HCT116 (cell line): ENCODE data around the gene ASMTL. TPM values are rescaled to one million over a fixed set of nuclear protein-coding genes. Genes with fewer than 3 reads are reported as not detected.

ENCODE experiments used
- ATAC-seq: fragments of 200-7000 bp; cut with Tn5 transposase; 2 replicates; pipeline ENCODE4 v1.9.1; 2020; ENCODE audit warnings: mild to moderate bottlenecking, moderate library complexity
- BruUV-seq: library from RNA; stranded (reverse); fragments of 400-500 nt; replicated peaks from 2 replicates; lab custom pipeline; 2021; lab: Mats Ljungman, UMichigan
- CTCF ChIA-PET: fragments of 300-600 bp; sonication (Branson Sonifier 250); formaldehyde crosslinking; loops from one replicate; lab custom pipeline; 2021; ENCODE audit warnings: antibody characterized with exemption; lab: Charles Lee
- POLR2A ChIA-PET: fragments of 300-600, 350-600 bp; sonication (Branson Sonifier 250); formaldehyde crosslinking; loops from one replicate; lab custom pipeline; 2021; ENCODE audit warnings: antibody characterized with exemption; lab: Charles Lee
- RAD21 ChIA-PET, 2 experiments: fragments of 300-600 bp; sonication (Branson Sonifier 250); formaldehyde crosslinking; loops; one replicate each; lab custom pipeline; 2023; ENCODE audit warnings: low total read pairs in 2 of 2; ENCODE audit not compliant: uncharacterized antibody in 2 of 2, unreplicated experiment in 2 of 2, low non-redundant PET in 1 of 2; lab: Charles Lee
- DNase-seq: peaks from one replicate; pipeline ENCODE4 v3.0.0-alpha.2; 2010; ENCODE audit warnings: low read depth, low spot score
- H2AFZ ChIP-seq: fragments of 200-600 bp; shearing (Covaris generic), sonication (generic); 2 replicates; pipeline ENCODE4 v1.6.1; 2017; ENCODE audit warnings: low read depth, mixed run types, mixed read lengths, antibody characterized with exemption, low read length; ENCODE audit not compliant: poor library complexity, severe bottlenecking
- H3K27ac ChIP-seq: 2 replicates; pipeline ENCODE4 v1.5.1; 2012; ENCODE audit warnings: low read depth, low read length
- H3K27me3 ChIP-seq: fragments of 200-600 bp; sonication (generic); 2 replicates; pipeline ENCODE4 v1.6.1; 2016; ENCODE audit warnings: mixed run types, low read length, mixed read lengths; ENCODE audit not compliant: insufficient read depth
- H3K36me3 ChIP-seq, 2 experiments: fragments of 200-500 bp in 1 of 2; fragments of 200-600 bp in 1 of 2; sonication (Bioruptor generic) in 1 of 2; sonication (generic) in 1 of 2; 2 replicates each; pipeline versions ENCODE4 v1.5.1 to v1.6.1; 2014 to 2016; ENCODE audit warnings: low read length in 2 of 2, inconsistent platforms in 1 of 2, mixed read lengths in 1 of 2, mixed run types in 1 of 2; ENCODE audit not compliant: insufficient read depth in 2 of 2, control insufficient read depth in 1 of 2
- H3K4me1 ChIP-seq, 2 experiments: fragments of 200-600 bp in 1 of 2; sonication (generic) in 1 of 2; 2 replicates each; pipeline versions ENCODE4 v1.5.1 to v1.6.1; 2012 to 2017; ENCODE audit warnings: low read length in 2 of 2, inconsistent platforms in 1 of 2, mild to moderate bottlenecking in 1 of 2, mixed read lengths in 1 of 2, mixed run types in 1 of 2, moderate library complexity in 1 of 2; ENCODE audit not compliant: insufficient read depth in 2 of 2, control insufficient read depth in 1 of 2
- H3K4me2 ChIP-seq: fragments of 200-600 bp; sonication (generic); 2 replicates; pipeline ENCODE4 v1.6.1; 2017; ENCODE audit warnings: mixed run types, low read length, mixed read lengths
- H3K4me3 ChIP-seq, 2 experiments: fragments of 200-600 bp in 1 of 2; sonication (generic) in 1 of 2; replicated peaks in 1 of 2; 2 replicates each; pipeline ENCODE4 v1.5.1; 2011 to 2016; ENCODE audit warnings: low read length in 2 of 2, control low read depth in 1 of 2, low read depth in 1 of 2, mild to moderate bottlenecking in 1 of 2, mixed read lengths in 1 of 2, mixed run types in 1 of 2
- H3K79me2 ChIP-seq: fragments of 200-600 bp; sonication (generic); 2 replicates; pipeline ENCODE4 v1.6.1; 2017; ENCODE audit warnings: mild to moderate bottlenecking, mixed run types, low read length, moderate library complexity, mixed read lengths; ENCODE audit not compliant: insufficient read depth
- H3K9ac ChIP-seq: fragments of 200-600 bp; sonication (generic); 2 replicates; pipeline ENCODE4 v1.6.1; 2016; ENCODE audit warnings: low read length, mixed read lengths
- H3K9me2 ChIP-seq: fragments of 200-600 bp; sonication (generic), shearing (Covaris generic); 2 replicates; pipeline ENCODE4 v1.6.1; 2017; ENCODE audit warnings: mixed run types, mild to moderate bottlenecking, moderate library complexity; ENCODE audit not compliant: insufficient read depth
- H3K9me3 ChIP-seq, 2 experiments: fragments of 200-500 bp in 1 of 2; fragments of 200-600 bp in 1 of 2; sonication (Bioruptor generic) in 1 of 2; sonication (generic) in 1 of 2; 2 replicates each; pipeline ENCODE4 v1.6.1; 2014 to 2017; ENCODE audit warnings: low read length in 2 of 2, mixed read lengths in 2 of 2, inconsistent platforms in 1 of 2, low read depth in 1 of 2, mild to moderate bottlenecking in 1 of 2, mixed run types in 1 of 2, moderate library complexity in 1 of 2; ENCODE audit not compliant: control insufficient read depth in 1 of 2, insufficient read depth in 1 of 2
- H4K20me1 ChIP-seq: fragments of 200-600 bp; sonication (generic), shearing (Covaris generic); 2 replicates; pipeline ENCODE4 v1.6.1; 2017; ENCODE audit warnings: mixed run types, mild to moderate bottlenecking, moderate library complexity; ENCODE audit not compliant: insufficient read depth
- JUND ChIP-seq: IDR thresholded peaks from 2 replicates; pipeline ENCODE4 v1.6.1; 2012
- intact Hi-C: fragments of 100-400 bp; cut with micrococcal nuclease; formaldehyde crosslinking; loops from 2 replicates; pipeline ENCODE4 v1.10.0; 2022
- total RNA-seq: library from RNA; stranded (reverse); gene quantifications from one replicate; pipeline ENCODE4 v1.2.1, GENCODE V29; 2021; ENCODE audit not compliant: unreplicated experiment
- TF ChIP-seq, protein P1 (sequence below), 3 experiments: fragments of 200-600 bp in 1 of 3; sonication (generic) in 1 of 3; IDR thresholded peaks in 2 of 3; conservative IDR thresholded peaks in 1 of 3; 2 replicates each; pipeline ENCODE4 v1.5.1; 2012 to 2017; ENCODE audit warnings: low read depth in 2 of 3, low read length in 2 of 3, antibody characterized with exemption in 1 of 3, borderline replicate concordance in 1 of 3, control low read depth in 1 of 3, mild to moderate bottlenecking in 1 of 3, mixed read lengths in 1 of 3, mixed run types in 1 of 3, moderate library complexity in 1 of 3; ENCODE audit not compliant: insufficient read depth in 1 of 3
- TF ChIP-seq, protein P2 (sequence below): IDR thresholded peaks from 2 replicates; pipeline ENCODE4 v1.6.1; 2012; ENCODE audit warnings: low read depth

ASMTL gene
- total RNA-seq, 1 experiment from 2014 or later = 59.6 TPM

GRCh38 chrX:1453951-1454785 lies 1.5 kb upstream of the ASMTL start:
- TF ChIP-seq, protein P1, sequence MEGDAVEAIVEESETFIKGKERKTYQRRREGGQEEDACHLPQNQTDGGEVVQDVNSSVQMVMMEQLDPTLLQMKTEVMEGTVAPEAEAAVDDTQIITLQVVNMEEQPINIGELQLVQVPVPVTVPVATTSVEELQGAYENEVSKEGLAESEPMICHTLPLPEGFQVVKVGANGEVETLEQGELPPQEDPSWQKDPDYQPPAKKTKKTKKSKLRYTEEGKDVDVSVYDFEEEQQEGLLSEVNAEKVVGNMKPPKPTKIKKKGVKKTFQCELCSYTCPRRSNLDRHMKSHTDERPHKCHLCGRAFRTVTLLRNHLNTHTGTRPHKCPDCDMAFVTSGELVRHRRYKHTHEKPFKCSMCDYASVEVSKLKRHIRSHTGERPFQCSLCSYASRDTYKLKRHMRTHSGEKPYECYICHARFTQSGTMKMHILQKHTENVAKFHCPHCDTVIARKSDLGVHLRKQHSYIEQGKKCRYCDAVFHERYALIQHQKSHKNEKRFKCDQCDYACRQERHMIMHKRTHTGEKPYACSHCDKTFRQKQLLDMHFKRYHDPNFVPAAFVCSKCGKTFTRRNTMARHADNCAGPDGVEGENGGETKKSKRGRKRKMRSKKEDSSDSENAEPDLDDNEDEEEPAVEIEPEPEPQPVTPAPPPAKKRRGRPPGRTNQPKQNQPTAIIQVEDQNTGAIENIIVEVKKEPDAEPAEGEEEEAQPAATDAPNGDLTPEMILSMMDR (IDR thresholded peaks at IDR 0.05 in 2 of 3, conservative IDR thresholded peaks at IDR 0.05 in 1 of 3; ENCODE audit: borderline replicate concordance in 1 of 3, insufficient read depth in 1 of 3, low read depth in 2 of 3, low read length in 2 of 3) = peak in 2 of 3 experiments; percentile 71 to 86; a peak in 4 of 6 replicates
- TF ChIP-seq, protein P2, sequence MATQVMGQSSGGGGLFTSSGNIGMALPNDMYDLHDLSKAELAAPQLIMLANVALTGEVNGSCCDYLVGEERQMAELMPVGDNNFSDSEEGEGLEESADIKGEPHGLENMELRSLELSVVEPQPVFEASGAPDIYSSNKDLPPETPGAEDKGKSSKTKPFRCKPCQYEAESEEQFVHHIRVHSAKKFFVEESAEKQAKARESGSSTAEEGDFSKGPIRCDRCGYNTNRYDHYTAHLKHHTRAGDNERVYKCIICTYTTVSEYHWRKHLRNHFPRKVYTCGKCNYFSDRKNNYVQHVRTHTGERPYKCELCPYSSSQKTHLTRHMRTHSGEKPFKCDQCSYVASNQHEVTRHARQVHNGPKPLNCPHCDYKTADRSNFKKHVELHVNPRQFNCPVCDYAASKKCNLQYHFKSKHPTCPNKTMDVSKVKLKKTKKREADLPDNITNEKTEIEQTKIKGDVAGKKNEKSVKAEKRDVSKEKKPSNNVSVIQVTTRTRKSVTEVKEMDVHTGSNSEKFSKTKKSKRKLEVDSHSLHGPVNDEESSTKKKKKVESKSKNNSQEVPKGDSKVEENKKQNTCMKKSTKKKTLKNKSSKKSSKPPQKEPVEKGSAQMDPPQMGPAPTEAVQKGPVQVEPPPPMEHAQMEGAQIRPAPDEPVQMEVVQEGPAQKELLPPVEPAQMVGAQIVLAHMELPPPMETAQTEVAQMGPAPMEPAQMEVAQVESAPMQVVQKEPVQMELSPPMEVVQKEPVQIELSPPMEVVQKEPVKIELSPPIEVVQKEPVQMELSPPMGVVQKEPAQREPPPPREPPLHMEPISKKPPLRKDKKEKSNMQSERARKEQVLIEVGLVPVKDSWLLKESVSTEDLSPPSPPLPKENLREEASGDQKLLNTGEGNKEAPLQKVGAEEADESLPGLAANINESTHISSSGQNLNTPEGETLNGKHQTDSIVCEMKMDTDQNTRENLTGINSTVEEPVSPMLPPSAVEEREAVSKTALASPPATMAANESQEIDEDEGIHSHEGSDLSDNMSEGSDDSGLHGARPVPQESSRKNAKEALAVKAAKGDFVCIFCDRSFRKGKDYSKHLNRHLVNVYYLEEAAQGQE = no peak
- no peak for TF ChIP-seq JUND
- Histone ChIP-seq H4K20me1 (no peaks in the 10 kb centered on the region), H3K36me3 (peaks cover 0 to 3% of the 10 kb centered on the region in 2 experiments; a peak in 1 of 4 replicates), H3K79me2 (peaks cover 35% of the 10 kb centered on the region), H3K27ac (no peak overlapping the region), H3K4me2 (no peak overlapping the region; the same call in 1 of the 2 replicates), H3K4me3 (no peak overlapping the region), H3K9me2 (no peaks in the 10 kb centered on the region), H3K9ac (no peak overlapping the region), H3K9me3 (no peaks in the 10 kb centered on the region; a peak in 1 of 4 replicates), H3K27me3 (0 out of 2 replicates have a peak, but pooled peaks cover 2% of the 10 kb centered on the region), H3K4me1 (peaks cover 0 to 8% of the 10 kb centered on the region in 2 experiments; a peak in 1 of 4 replicates), H2AFZ (no peak overlapping the region)
- ChIA-PET CTCF (no interaction called here), RAD21 (no interaction called here), POLR2A (no interaction called here)
- intact Hi-C loops = loop anchor here (5.0 to 10.0 kb wide), 5 partner anchors 128 to 1173 kb away; no protein-coding TSS in a partner anchor
- peak; percentile 36 for DNase-seq
- BruUV-seq = no TSS peak
- ATAC-seq = peak; percentile 41
